Smooth muscle cell (in vitro differentiated cells): Measurements from ENCODE around the gene SERTAD3. TPM values are rescaled to one million over a fixed set of nuclear protein-coding genes. Genes with fewer than 3 reads are reported as not detected.
A peak's percentile ranks its signal among the peaks of the same experiment; 100 is the strongest.

Source experiments
- DNase-seq: peaks from one replicate; lab custom pipeline; 2025; ENCODE audit not compliant: unreplicated experiment; lab: John Stamatoyannopoulos, UW
- H2AFZ ChIP-seq: fragments of 200-600 bp; sonication (generic); 2 replicates; pipeline ENCODE4 v1.6.0; 2016; ENCODE audit warnings: antibody characterized with exemption, low read depth, mild to moderate bottlenecking
- H3F3A ChIP-seq: fragments of 200-600 bp; sonication (generic); 2 replicates; pipeline ENCODE4 v1.6.0; 2017; ENCODE audit warnings: antibody characterized with exemption, low read depth
- H3K27ac ChIP-seq: fragments of 200-600 bp; sonication (generic); 2 replicates; pipeline ENCODE4 v1.5.1; 2016; ENCODE audit warnings: low read depth, mild to moderate bottlenecking
- H3K27me3 ChIP-seq: fragments of 200-600 bp; sonication (generic); 2 replicates; pipeline ENCODE4 v1.6.1; 2016; ENCODE audit warnings: low read depth, mild to moderate bottlenecking
- H3K36me3 ChIP-seq: fragments of 200-600 bp; sonication (generic); 2 replicates; pipeline ENCODE4 v1.5.1; 2016; ENCODE audit warnings: low read depth
- H3K4me1 ChIP-seq: fragments of 200-600 bp; sonication (generic); 2 replicates; pipeline ENCODE4 v1.5.1; 2016; ENCODE audit warnings: low read depth
- H3K4me2 ChIP-seq: fragments of 200-600 bp; sonication (generic); 2 replicates; pipeline ENCODE4 v1.6.0; 2016; ENCODE audit warnings: mild to moderate bottlenecking
- H3K4me3 ChIP-seq: fragments of 200-600 bp; sonication (generic); 2 replicates; pipeline ENCODE4 v1.5.1; 2016; ENCODE audit warnings: mild to moderate bottlenecking
- H3K79me2 ChIP-seq: fragments of 200-600 bp; sonication (generic); 2 replicates; pipeline ENCODE4 v1.6.0; 2016; ENCODE audit warnings: low read depth, mild to moderate bottlenecking
- H3K9ac ChIP-seq: fragments of 200-600 bp; sonication (generic); 2 replicates; pipeline ENCODE4 v1.6.0; 2016; ENCODE audit warnings: low read depth
- H3K9me3 ChIP-seq: fragments of 200-600 bp; sonication (generic); replicated peaks from 2 replicates; pipeline ENCODE4 v1.5.1; 2016; ENCODE audit warnings: low read depth
- H4K20me1 ChIP-seq: fragments of 200-600 bp; sonication (generic); 2 replicates; pipeline ENCODE4 v1.6.0; 2016; ENCODE audit warnings: low read depth
- CTCF ChIP-seq: fragments of 200-600 bp; sonication (generic); IDR thresholded peaks from 2 replicates; pipeline ENCODE4 v1.5.1; 2017; ENCODE audit warnings: borderline replicate concordance, mild to moderate bottlenecking, antibody characterized with exemption; ENCODE audit not compliant: insufficient read depth, poor library complexity, severe bottlenecking
- WGBS: methylation state at CpG from one replicate; pipeline ENCODE4 v1.1.7; 2016; ENCODE audit warnings: low lambda C conversion rate; 5-methylcytosine and 5-hydroxymethylcytosine counted together
- polyA plus RNA-seq: library from polyadenylated mRNA; unstranded; fragments of >200 nt; fragmentation: Nextera tagmentation; extraction: Ambion mirVana; gene quantifications from 2 replicates; pipeline ENCODE4 v1.2.1, GENCODE V29; 2016
- total RNA-seq: library from RNA; depleted of rRNA; stranded (reverse); fragments of >200 nt; gene quantifications from 2 replicates; pipeline ENCODE4 v1.2.3, GENCODE V29; 2014

SERTAD3 gene
- total and polyA plus RNA-seq, 2 experiments from 2014 or later = 43.1 to 82.9 TPM

GRCh38 chr19:40443131-40443999, 770 bp downstream of the SERTAD3 start:
- no peaks in the 10 kb centered on the region for H3K36me3 ChIP-seq
- peak; percentile 98 for DNase-seq
- peak overlapping the region; percentile 90 for H3K9ac ChIP-seq
- H3K27ac ChIP-seq = peak overlapping the region; percentile 86
- peaks cover 36% of the 10 kb centered on the region for H3F3A ChIP-seq
- H3K4me3 ChIP-seq = peak overlapping the region; percentile 92
- no peaks in the 10 kb centered on the region for H3K27me3 ChIP-seq
- no peaks in the 10 kb centered on the region for H3K9me3 ChIP-seq
- peaks cover 37% of the 10 kb centered on the region for H4K20me1 ChIP-seq
- peak overlapping the region; percentile 88 for H3K4me2 ChIP-seq
- peaks cover 38% of the 10 kb centered on the region for H3K79me2 ChIP-seq
- peaks cover 24% of the 10 kb centered on the region for H3K4me1 ChIP-seq
- WGBS = 1% methylated on average over 52 of the region's 52 CpGs
- no peak overlapping the region for H2AFZ ChIP-seq
- no peak for TF ChIP-seq CTCF

GRCh38 chr19:40442328-40443130, 1.6 kb downstream of the SERTAD3 start:
- no peak overlapping the region for H2AFZ ChIP-seq
- DNase-seq = no peak

GRCh38 chr19:40441719-40442253, 2.3 kb downstream of the SERTAD3 start:
- H3F3A ChIP-seq = peaks cover 36% of the 10 kb centered on the region
- H3K27ac ChIP-seq = peak overlapping the region; percentile 81
- peaks cover 38% of the 10 kb centered on the region for H3K79me2 ChIP-seq
- TF ChIP-seq CTCF = no peak
- H3K9ac ChIP-seq = peak overlapping the region; percentile 64
- H3K4me2 ChIP-seq = peak overlapping the region; percentile 88
- 89% methylated on average over 8 of the region's 11 CpGs for WGBS
- H3K4me3 ChIP-seq = peak overlapping the region; percentile 92
- H3K9me3 ChIP-seq = no peaks in the 10 kb centered on the region
- no peaks in the 10 kb centered on the region for H3K27me3 ChIP-seq
- H3K4me1 ChIP-seq = peaks cover 24% of the 10 kb centered on the region
- no peak overlapping the region for H2AFZ ChIP-seq
- H4K20me1 ChIP-seq = peaks cover 37% of the 10 kb centered on the region
- no peaks in the 10 kb centered on the region for H3K36me3 ChIP-seq
- DNase-seq = no peak

More at GRCh38 chr19:40442328-40443130, 1.6 kb downstream of the SERTAD3 start:
- peaks cover 36% of the 10 kb centered on the region for H3F3A ChIP-seq
- WGBS = 20% methylated on average over 22 of the region's 22 CpGs
- no peaks in the 10 kb centered on the region for H3K9me3 ChIP-seq
- H3K4me1 ChIP-seq = peaks cover 24% of the 10 kb centered on the region
- peak overlapping the region; percentile 64 for H3K9ac ChIP-seq
- H3K4me3 ChIP-seq = peak overlapping the region; percentile 92
- TF ChIP-seq CTCF = no peak
- H4K20me1 ChIP-seq = peaks cover 37% of the 10 kb centered on the region
- H3K27ac ChIP-seq = peak overlapping the region; percentile 81
- peak overlapping the region; percentile 88 for H3K4me2 ChIP-seq
- no peaks in the 10 kb centered on the region for H3K27me3 ChIP-seq
- peaks cover 38% of the 10 kb centered on the region for H3K79me2 ChIP-seq
- no peaks in the 10 kb centered on the region for H3K36me3 ChIP-seq
